ENCODE results near the gene UNC5B.
"Not testable (repeated sequence)": the region's sequence is repeated elsewhere in the genome, so short reads cannot be mapped to it uniquely, and the experiment has no call there.

Gene UNC5B

DNA sequence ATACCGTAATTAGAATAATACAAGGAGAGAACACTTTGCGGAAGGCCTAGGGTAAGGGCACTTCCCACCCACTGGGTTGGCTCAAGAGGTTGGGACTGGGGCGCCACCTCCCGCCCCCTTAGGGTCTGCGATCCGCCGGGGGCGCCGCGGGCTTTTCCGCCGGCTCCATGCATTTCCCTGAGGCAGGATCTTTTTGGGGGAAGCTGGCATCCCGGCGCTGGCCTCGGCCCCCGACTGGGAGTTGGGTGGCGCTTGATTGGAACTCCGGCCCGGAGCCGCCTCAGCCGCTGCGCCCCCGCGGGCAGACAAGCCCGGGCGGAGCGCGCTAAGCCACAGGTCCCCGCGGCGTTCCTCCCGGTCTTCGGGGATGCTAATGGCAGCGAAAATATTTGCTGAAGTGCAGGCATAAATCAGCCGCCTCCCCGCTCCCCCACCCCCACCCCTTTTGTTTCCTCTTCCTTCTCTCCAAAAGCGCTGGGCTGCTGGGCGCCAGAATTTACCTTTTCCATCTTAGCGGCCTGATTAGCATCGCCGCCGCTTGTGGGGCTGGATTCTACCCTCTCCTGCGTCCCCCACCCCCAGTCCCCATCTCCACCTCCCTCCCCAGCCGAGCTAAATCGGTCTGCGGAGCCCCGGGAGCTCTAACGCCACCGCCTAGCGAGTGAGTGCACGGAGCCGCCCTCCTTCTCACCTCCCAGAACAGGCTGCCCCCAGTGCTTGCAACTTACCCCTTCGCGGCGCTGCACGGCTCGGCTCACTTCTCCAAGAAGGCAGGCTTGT, 5.1 kb downstream of the UNC5B start:
- TF ChIP-seq, protein P1, sequence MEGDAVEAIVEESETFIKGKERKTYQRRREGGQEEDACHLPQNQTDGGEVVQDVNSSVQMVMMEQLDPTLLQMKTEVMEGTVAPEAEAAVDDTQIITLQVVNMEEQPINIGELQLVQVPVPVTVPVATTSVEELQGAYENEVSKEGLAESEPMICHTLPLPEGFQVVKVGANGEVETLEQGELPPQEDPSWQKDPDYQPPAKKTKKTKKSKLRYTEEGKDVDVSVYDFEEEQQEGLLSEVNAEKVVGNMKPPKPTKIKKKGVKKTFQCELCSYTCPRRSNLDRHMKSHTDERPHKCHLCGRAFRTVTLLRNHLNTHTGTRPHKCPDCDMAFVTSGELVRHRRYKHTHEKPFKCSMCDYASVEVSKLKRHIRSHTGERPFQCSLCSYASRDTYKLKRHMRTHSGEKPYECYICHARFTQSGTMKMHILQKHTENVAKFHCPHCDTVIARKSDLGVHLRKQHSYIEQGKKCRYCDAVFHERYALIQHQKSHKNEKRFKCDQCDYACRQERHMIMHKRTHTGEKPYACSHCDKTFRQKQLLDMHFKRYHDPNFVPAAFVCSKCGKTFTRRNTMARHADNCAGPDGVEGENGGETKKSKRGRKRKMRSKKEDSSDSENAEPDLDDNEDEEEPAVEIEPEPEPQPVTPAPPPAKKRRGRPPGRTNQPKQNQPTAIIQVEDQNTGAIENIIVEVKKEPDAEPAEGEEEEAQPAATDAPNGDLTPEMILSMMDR (IDR thresholded peaks at IDR 0.05; ENCODE audit: control insufficient read depth, extremely low read depth, insufficient read depth): no peak
- DNase-seq (ENCODE audit: low read depth): no peak
- no peak overlapping the region for H3K4me3 ChIP-seq (ENCODE audit: low read depth, low read length)

DNA sequence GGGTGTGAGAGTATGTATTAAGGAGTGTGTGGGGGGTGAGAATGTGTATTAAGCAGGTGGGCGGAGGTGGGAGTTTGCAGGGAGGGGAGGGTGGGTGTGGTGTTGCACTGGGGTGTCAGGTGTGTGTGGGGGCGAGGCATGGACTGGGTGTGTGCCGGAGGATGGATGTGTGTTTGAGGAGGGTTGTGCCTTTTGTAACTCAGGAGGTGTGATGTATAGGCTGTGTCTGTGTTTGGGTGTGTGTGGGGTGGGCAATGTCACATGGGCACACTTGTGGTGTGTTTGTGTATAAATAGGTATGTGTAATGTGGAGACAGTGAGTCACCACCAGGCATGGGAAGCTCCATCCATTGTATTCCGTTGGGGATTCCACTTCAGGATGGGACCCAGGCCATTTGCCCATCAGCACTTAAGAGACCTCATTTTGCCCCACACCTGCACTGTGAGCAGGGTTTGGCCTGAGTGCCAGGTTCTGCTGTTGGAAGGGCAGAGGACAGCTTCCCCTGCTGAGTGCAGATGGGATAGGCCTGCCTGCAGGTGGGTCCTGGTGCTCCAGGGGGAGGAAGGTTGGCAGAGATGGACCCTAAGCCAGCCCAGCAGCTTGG, 5.8 kb downstream of the UNC5B start:
- TF ChIP-seq, protein P1 (IDR thresholded peaks at IDR 0.05; ENCODE audit: control insufficient read depth, extremely low read depth, insufficient read depth): no peak
- no peak for DNase-seq (ENCODE audit: low read depth)
- no peak overlapping the region for H3K4me3 ChIP-seq (ENCODE audit: low read depth, low read length)

DNA sequence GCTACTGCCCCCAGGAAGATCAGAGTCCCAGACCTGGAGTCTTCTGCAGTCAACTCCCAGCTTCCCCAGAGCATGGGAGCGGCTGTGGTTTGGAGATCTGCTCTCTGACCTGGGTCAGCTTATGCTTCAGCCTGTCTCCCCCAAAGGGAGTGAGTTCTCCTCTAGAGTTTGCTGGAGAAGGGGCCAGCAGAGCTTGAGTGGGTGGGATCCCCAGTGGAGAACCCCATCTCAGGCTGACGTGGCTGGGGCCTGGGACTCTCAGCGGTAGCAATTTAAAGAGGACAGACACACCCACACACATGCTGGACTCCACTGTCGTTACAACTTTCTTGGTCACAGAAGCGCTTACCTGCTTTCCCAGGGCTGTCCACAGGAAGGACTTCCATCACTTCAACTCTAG, 6.3 kb downstream of the UNC5B start:
- no peak for DNase-seq (ENCODE audit: low read depth)
- H3K4me3 ChIP-seq (ENCODE audit: low read depth, low read length): no peak overlapping the region
- TF ChIP-seq, protein P1 (IDR thresholded peaks at IDR 0.05; ENCODE audit: control insufficient read depth, extremely low read depth, insufficient read depth): no peak

DNA sequence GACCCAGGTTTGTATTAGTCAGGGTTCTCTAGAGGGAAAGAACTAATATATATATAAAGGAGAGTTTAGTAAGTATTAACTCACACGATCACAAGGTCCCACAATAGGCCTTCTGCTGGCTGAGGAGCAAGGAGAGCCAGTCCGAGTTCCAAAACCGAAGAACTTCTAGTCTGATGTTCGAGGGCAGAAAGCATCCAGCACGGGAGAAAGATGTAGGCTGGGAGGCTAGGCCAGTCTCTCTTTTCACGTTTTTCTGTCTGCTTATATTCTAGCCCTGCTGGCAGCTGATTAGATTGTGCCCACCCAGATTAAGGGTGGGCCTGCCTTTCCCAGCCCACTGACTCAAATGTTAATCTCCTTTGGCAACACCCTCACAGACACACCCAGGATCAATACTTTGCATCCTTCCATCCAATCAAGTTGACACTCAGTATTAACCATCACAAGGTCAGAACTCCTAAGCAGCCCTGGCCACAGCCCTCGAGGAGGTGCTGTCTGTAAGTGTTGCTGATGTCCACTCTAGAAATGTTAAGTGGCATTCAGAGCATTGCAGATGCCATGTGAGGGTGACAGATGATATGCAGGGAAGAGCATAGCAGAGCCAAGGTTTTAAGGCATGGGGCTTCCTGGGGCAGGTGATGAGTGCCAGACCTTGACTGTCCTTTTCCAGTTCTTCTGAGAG, 7.0 kb downstream of the UNC5B start:
- not testable (repeated sequence) for H3K4me3 ChIP-seq (ENCODE audit: low read depth, low read length); DNase-seq (ENCODE audit: low read depth)

DNA sequence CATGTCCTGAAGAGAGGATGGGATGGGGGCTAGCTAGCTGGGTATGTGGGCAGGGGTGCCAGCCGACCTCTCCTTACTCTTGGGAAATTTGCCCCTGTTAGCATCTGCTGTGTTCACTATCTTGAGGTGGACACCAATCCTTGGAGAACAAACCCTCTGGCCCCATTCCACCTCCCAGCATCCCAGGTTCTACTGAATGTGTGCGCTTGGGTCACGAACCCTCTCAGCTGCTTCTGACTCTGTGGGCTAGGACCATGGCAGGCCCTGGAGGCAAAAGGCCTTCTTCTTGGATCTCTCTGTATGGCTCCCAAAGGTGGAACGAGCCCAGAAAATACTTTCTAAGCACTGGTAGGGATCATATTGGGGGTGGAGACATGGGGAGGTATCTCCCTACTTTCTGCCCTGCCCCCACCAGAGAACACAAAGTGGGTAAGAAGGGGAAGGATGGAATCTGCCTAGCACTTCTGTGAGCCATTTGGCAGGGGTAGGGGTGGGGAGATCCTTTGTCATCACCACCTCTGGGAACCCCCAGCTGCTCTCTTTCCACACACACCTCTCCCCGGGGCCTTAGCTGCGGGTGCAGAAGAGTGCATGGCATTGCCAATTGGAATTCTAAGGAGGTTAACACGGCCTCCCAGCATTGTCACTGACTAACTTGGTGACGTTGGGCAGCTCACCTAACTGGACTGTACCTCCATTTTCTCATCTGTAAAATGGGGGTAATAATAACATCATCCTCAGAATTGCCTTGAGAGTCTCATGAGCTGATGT, 7.7 kb downstream of the UNC5B start:
- TF ChIP-seq, protein P1 (IDR thresholded peaks at IDR 0.05; ENCODE audit: control insufficient read depth, extremely low read depth, insufficient read depth): no peak
- no peak overlapping the region for H3K4me3 ChIP-seq (ENCODE audit: low read depth, low read length)
- no peak for DNase-seq (ENCODE audit: low read depth)

DNA sequence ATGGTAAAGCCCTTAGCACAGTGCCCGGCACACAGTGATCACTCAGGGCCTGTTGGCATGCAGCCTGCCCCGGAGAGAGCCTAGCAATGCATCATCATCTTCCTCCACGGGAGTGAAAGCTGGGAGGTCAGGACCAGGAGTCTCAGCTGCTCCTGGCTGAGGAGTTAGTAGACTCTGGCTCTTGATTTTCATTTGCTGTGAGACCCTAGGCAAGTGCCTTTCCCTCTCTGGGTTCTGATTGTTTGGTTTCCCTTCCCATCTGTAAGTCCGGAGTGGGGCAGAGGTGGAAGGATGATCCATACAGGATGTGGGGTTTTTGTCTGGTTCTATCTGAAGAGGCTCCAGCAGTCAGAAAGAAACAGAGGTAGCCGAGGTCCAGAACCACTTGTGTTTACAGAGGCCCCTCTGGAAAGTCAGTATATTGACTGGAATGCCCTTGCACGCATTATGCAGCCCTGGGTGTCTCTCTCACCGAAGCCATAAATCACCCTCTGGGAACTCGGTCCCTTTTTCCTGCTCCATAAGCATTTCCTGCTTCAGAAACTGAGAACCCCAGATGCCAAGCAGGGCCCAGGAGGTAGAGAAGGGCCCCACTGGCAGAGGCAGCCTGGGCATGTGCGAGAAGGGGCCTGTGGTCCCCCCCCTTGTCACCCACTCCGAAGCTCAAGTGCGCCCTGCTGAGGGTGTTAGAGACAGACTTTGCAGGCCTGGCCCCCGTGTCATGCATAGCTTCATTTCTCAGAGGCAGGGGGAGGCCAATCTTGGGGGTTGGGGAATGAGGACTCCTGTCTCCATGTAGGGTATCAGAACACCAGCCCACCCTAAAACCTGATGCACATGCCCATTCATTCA, 8.5 kb downstream of the UNC5B start:
- DNase-seq (ENCODE audit: low read depth): no peak
- no peak overlapping the region for H3K4me3 ChIP-seq (ENCODE audit: low read depth, low read length)
- TF ChIP-seq, protein P1 (IDR thresholded peaks at IDR 0.05; ENCODE audit: control insufficient read depth, extremely low read depth, insufficient read depth): no peak

All from LNCaP clone FGC (cell line).